Lower lobe of right lung (tissue), 2 donors: ENCODE data around the gene MYOM3. TPM values are rescaled to one million over a fixed set of nuclear protein-coding genes. Genes with fewer than 3 reads are reported as not detected.

ENCODE experiments used
- ATAC-seq, 2 donors: fragments of 200-7000 bp; cut with Tn5 transposase; one replicate each; pipeline ENCODE4 v1.9.1; 2020 to 2022; ENCODE audit warnings: mild to moderate bottlenecking in 2 of 2, moderate library complexity in 2 of 2
- DNase-seq: peaks from one replicate; pipeline ENCODE4 v3.0.0-alpha.2; 2020
- H3K27ac ChIP-seq: fragments of 200-600 bp; one replicate; pipeline ENCODE4 v1.8.0; 2022
- H3K27me3 ChIP-seq: fragments of 200-600 bp; one replicate; pipeline ENCODE4 v1.8.0; 2022; ENCODE audit warnings: low read depth
- H3K36me3 ChIP-seq: fragments of 200-600 bp; one replicate; pipeline ENCODE4 v1.8.0; 2022; ENCODE audit warnings: mild to moderate bottlenecking
- H3K4me1 ChIP-seq: fragments of 200-600 bp; one replicate; pipeline ENCODE4 v1.8.0; 2022
- H3K4me3 ChIP-seq: fragments of 200-600 bp; one replicate; pipeline ENCODE4 v1.8.0; 2022; ENCODE audit warnings: mild to moderate bottlenecking
- H3K9me3 ChIP-seq: fragments of 200-600 bp; one replicate; pipeline ENCODE4 v1.8.0; 2022
- CTCF ChIP-seq: fragments of 200-600 bp; IDR thresholded peaks from one replicate; pipeline ENCODE4 v1.8.0; 2022; ENCODE audit warnings: antibody characterized with exemption, mild to moderate bottlenecking
- intact Hi-C: fragments of 100-400 bp; cut with DNase I; formaldehyde crosslinking; loops from one replicate; pipeline ENCODE4 v1.11.0; 2022
- total RNA-seq: library from RNA; stranded (reverse); fragmentation: NEBNext Ultra II Directional; extraction: Animal tissue kit (Norgen Biotek cat#: 25700); gene quantifications from one replicate; pipeline ENCODE4 v1.2.1, GENCODE V29; 2021
- donor health status: DM: no; HTN: yes; CAD: no; lungs with severe emphysema.

Gene MYOM3
- total RNA-seq, 1 donor from 2014 or later: 0.15 TPM

GRCh38 chr1:24098102-24098501 is 13.8 kb downstream of the MYOM3 start:
- H3K36me3 ChIP-seq: no peaks in the 10 kb centered on the region
- H3K9me3 ChIP-seq: no peaks in the 10 kb centered on the region
- ATAC-seq (no peak), DNase-seq (no peak)
- H3K4me3 ChIP-seq: no peak overlapping the region
- TF ChIP-seq CTCF: no peak
- H3K27ac ChIP-seq: no peak overlapping the region
- intact Hi-C loops: no loop called here
- no peaks in the 10 kb centered on the region for H3K27me3 ChIP-seq
- no peaks in the 10 kb centered on the region for H3K4me1 ChIP-seq

- TF ChIP-seq CTCF: no peak
- intact Hi-C loops: no loop called here
- DNase-seq (peak; percentile 24), ATAC-seq (no peak)
- Histone ChIP-seq H3K27me3 (no peaks in the 10 kb centered on the region), H3K36me3 (no peaks in the 10 kb centered on the region), H3K27ac (no peak overlapping the region), H3K4me3 (no peak overlapping the region), H3K4me1 (no peaks in the 10 kb centered on the region), H3K9me3 (no peaks in the 10 kb centered on the region)
These were observed 14.3 kb downstream of the MYOM3 start for GRCh38 chr1:24097663-24098062.

GRCh38 chr1:24096739-24097103 is 15.2 kb downstream of the MYOM3 start:
- intact Hi-C loops: no loop called here
- no peak for TF ChIP-seq CTCF
- ATAC-seq: no peak
- no peak for DNase-seq
- no peak overlapping the region for H3K27ac ChIP-seq
- H3K4me1 ChIP-seq: no peaks in the 10 kb centered on the region
- H3K36me3 ChIP-seq: no peaks in the 10 kb centered on the region
- no peaks in the 10 kb centered on the region for H3K9me3 ChIP-seq
- no peaks in the 10 kb centered on the region for H3K27me3 ChIP-seq
- H3K4me3 ChIP-seq: no peak overlapping the region

- TF ChIP-seq CTCF: no peak
- no peaks in the 10 kb centered on the region for H3K27me3 ChIP-seq
- no peaks in the 10 kb centered on the region for H3K4me1 ChIP-seq
- peak; percentile 14 for DNase-seq
- intact Hi-C loops: no loop called here
- no peaks in the 10 kb centered on the region for H3K9me3 ChIP-seq
- no peak overlapping the region for H3K27ac ChIP-seq
- H3K36me3 ChIP-seq: no peaks in the 10 kb centered on the region
- ATAC-seq: peak in 1 of 2 donors; percentile 15
- H3K4me3 ChIP-seq: no peak overlapping the region
These were observed 15.8 kb downstream of the MYOM3 start for GRCh38 chr1:24096009-24096738.

- Histone ChIP-seq H3K27ac (no peak overlapping the region), H3K9me3 (no peaks in the 10 kb centered on the region), H3K27me3 (no peaks in the 10 kb centered on the region), H3K4me3 (no peak overlapping the region), H3K36me3 (no peaks in the 10 kb centered on the region), H3K4me1 (no peaks in the 10 kb centered on the region)
- TF ChIP-seq CTCF: no peak
- DNase-seq (peak; percentile 10), ATAC-seq (no peak)
- intact Hi-C loops: no loop called here
These were observed 16.6 kb downstream of the MYOM3 start for GRCh38 chr1:24095140-24095859.
